Measurements from ENCODE around the gene EPSTI1. TPM values are rescaled to one million over a fixed set of nuclear protein-coding genes. Genes with fewer than 3 reads are reported as not detected.

The EPSTI1 gene
- total and polyA plus RNA-seq, 2 donors = 27.2 to 66.8 TPM

GRCh38 chr13:42984691-42985090 is 7.3 kb downstream of the EPSTI1 start:
- WGBS = 94% methylated on average over 1 of the region's 1 CpG

GRCh38 chr13:42984026-42984425 is 8.0 kb downstream of the EPSTI1 start:
- Histone ChIP-seq H3K27ac (ENCODE audit: low read depth in 1 of 2, low read length in 1 of 2) (no peak overlapping the region), H3K36me3 (ENCODE audit: control insufficient read depth in 2 of 2, insufficient read depth in 2 of 2, low read length in 1 of 2) (peaks cover 3 to 6% of the 10 kb centered on the region in 2 donors), H3K27me3 (ENCODE audit: control insufficient read depth in 2 of 2, insufficient read depth in 1 of 2, low read length in 1 of 2) (no peaks in the 10 kb centered on the region), H3K4me3 (ENCODE audit: low read length in 2 of 2) (no peak overlapping the region), H3K9me3 (ENCODE audit: control insufficient read depth in 2 of 2, insufficient read depth in 1 of 2, low read length in 1 of 2) (no peaks in the 10 kb centered on the region), H3K4me1 (ENCODE audit: control insufficient read depth in 2 of 2, insufficient read depth in 2 of 2, low read length in 2 of 2) (no peaks in the 10 kb centered on the region)
- DNase-seq (ENCODE audit: low read depth in 6 of 9, low spot score in 9 of 9) = no peak

More at GRCh38 chr13:42984691-42985090, 7.3 kb downstream of the EPSTI1 start:
- Histone ChIP-seq H3K27me3 (ENCODE audit: control insufficient read depth in 2 of 2, insufficient read depth in 1 of 2, low read length in 1 of 2) (no peaks in the 10 kb centered on the region), H3K4me3 (ENCODE audit: low read length in 2 of 2) (no peak overlapping the region), H3K36me3 (ENCODE audit: control insufficient read depth in 2 of 2, insufficient read depth in 2 of 2, low read length in 1 of 2) (peaks cover 3 to 6% of the 10 kb centered on the region in 2 donors), H3K27ac (ENCODE audit: low read depth in 1 of 2, low read length in 1 of 2) (no peak overlapping the region), H3K4me1 (ENCODE audit: control insufficient read depth in 2 of 2, insufficient read depth in 2 of 2, low read length in 2 of 2) (peaks cover 0 to 2% of the 10 kb centered on the region in 2 donors), H3K9me3 (ENCODE audit: control insufficient read depth in 2 of 2, insufficient read depth in 1 of 2, low read length in 1 of 2) (no peaks in the 10 kb centered on the region)
- DNase-seq (ENCODE audit: low read depth in 6 of 9, low spot score in 9 of 9) = no peak

GRCh38 chr13:42981853-42982252 is 10.2 kb downstream of the EPSTI1 start:
- Histone ChIP-seq H3K27ac (ENCODE audit: low read depth in 1 of 2, low read length in 1 of 2) (peak overlapping the region in 1 of 2 donors; percentile 38), H3K4me3 (ENCODE audit: low read length in 2 of 2) (no peak overlapping the region), H3K9me3 (ENCODE audit: control insufficient read depth in 2 of 2, insufficient read depth in 1 of 2, low read length in 1 of 2) (no peaks in the 10 kb centered on the region), H3K4me1 (ENCODE audit: control insufficient read depth in 2 of 2, insufficient read depth in 2 of 2, low read length in 2 of 2) (no peaks in the 10 kb centered on the region), H3K36me3 (ENCODE audit: control insufficient read depth in 2 of 2, insufficient read depth in 2 of 2, low read length in 1 of 2) (peaks cover 3 to 6% of the 10 kb centered on the region in 2 donors), H3K27me3 (ENCODE audit: control insufficient read depth in 2 of 2, insufficient read depth in 1 of 2, low read length in 1 of 2) (no peaks in the 10 kb centered on the region)
- 98% methylated on average over 1 of the region's 1 CpG for WGBS
- DNase-seq (ENCODE audit: low read depth in 6 of 9, low spot score in 9 of 9) = no peak

DNA sequence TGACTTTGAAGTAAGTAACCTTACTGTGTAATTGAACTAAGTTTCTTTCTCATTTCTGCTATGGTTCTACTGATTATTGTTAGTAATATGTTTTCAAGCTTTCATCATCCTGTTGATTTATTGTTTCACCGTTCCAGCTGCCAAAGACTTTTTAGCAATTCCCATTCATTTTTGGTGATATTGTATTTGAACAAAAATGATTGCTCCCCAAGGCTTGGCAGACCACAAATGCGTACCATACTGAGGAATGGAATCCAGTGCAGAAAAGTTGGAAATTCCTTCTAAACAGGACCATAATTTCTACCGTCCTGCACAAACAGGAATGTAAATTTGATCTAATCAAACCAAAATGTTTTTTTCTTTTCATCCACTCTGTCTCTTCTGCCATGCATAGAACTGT is 10.7 kb downstream of the EPSTI1 start:
- Histone ChIP-seq H3K9me3 (ENCODE audit: control insufficient read depth in 2 of 2, insufficient read depth in 1 of 2, low read length in 1 of 2) (no peaks in the 10 kb centered on the region), H3K27ac (ENCODE audit: low read depth in 1 of 2, low read length in 1 of 2) (no peak overlapping the region), H3K4me3 (ENCODE audit: low read length in 2 of 2) (no peak overlapping the region), H3K27me3 (ENCODE audit: control insufficient read depth in 2 of 2, insufficient read depth in 1 of 2, low read length in 1 of 2) (no peaks in the 10 kb centered on the region), H3K36me3 (ENCODE audit: control insufficient read depth in 2 of 2, insufficient read depth in 2 of 2, low read length in 1 of 2) (peaks cover 3 to 6% of the 10 kb centered on the region in 2 donors), H3K4me1 (ENCODE audit: control insufficient read depth in 2 of 2, insufficient read depth in 2 of 2, low read length in 2 of 2) (no peaks in the 10 kb centered on the region)
- 78% methylated on average over 3 of the region's 3 CpGs for WGBS
- DNase-seq (ENCODE audit: low read depth in 6 of 9, low spot score in 9 of 9) = no peak

DNA sequence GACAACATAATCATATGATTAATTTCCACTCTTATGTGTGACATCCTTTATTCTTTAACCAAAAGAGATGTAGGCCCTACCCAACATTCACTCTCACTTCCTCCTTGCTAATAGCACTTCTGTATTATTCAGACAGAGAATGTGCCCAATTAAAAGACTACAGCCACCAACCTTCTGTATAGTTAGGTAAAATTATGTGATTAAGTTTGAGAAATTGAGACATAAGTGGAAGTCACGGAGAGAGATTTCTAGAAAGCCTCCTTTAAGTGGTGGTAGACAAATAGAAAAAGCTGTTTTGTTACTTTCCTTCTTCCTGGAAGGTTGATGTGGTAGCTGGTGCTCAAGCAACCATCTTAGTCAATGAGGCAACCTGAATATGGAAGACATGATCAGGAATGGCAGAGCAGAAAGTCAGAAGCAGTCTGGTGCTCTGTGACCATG is 14.8 kb downstream of the EPSTI1 start:
- WGBS = 98% methylated on average over 1 of the region's 1 CpG
- Histone ChIP-seq H3K4me1 (ENCODE audit: control insufficient read depth in 2 of 2, insufficient read depth in 2 of 2, low read length in 2 of 2) (no peaks in the 10 kb centered on the region), H3K36me3 (ENCODE audit: control insufficient read depth in 2 of 2, insufficient read depth in 2 of 2, low read length in 1 of 2) (no peaks in the 10 kb centered on the region), H3K27ac (ENCODE audit: low read depth in 1 of 2, low read length in 1 of 2) (no peak overlapping the region), H3K27me3 (ENCODE audit: control insufficient read depth in 2 of 2, insufficient read depth in 1 of 2, low read length in 1 of 2) (no peaks in the 10 kb centered on the region), H3K4me3 (ENCODE audit: low read length in 2 of 2) (no peak overlapping the region), H3K9me3 (ENCODE audit: control insufficient read depth in 2 of 2, insufficient read depth in 1 of 2, low read length in 1 of 2) (no peaks in the 10 kb centered on the region)
- DNase-seq (ENCODE audit: low read depth in 6 of 9, low spot score in 9 of 9) = no peak

DNA sequence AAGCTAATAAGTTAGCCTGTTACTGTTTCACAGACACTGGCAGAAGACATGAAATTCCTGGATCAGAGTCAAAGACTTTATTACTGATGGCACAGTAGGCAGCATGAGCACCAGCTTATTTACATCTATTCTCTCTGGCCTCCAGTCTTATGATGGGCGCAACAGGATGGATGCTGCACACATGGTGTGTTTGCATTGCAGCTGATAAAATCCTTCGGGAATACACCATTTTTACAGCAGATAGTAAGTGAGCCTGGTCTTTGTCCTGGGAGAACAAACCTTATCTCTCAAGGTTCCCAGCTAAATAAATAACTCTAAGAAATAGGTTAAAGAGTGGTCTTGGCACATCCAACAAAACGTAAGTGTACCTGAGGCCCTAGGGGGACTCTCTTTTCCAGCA is 16.0 kb downstream of the EPSTI1 start:
- 97% methylated on average over 3 of the region's 3 CpGs for WGBS

GRCh38 chr13:42973581-42973980 is 18.5 kb downstream of the EPSTI1 start:
- Histone ChIP-seq H3K9me3 (ENCODE audit: control insufficient read depth in 2 of 2, insufficient read depth in 1 of 2, low read length in 1 of 2) (no peaks in the 10 kb centered on the region), H3K36me3 (ENCODE audit: control insufficient read depth in 2 of 2, insufficient read depth in 2 of 2, low read length in 1 of 2) (peaks cover 0 to 19% of the 10 kb centered on the region in 2 donors), H3K4me1 (ENCODE audit: control insufficient read depth in 2 of 2, insufficient read depth in 2 of 2, low read length in 2 of 2) (peaks cover 0 to 6% of the 10 kb centered on the region in 2 donors), H3K27me3 (ENCODE audit: control insufficient read depth in 2 of 2, insufficient read depth in 1 of 2, low read length in 1 of 2) (no peaks in the 10 kb centered on the region), H3K27ac (ENCODE audit: low read depth in 1 of 2, low read length in 1 of 2) (no peak overlapping the region), H3K4me3 (ENCODE audit: low read length in 2 of 2) (no peak overlapping the region)
- 98% methylated on average over 3 of the region's 3 CpGs for WGBS
- DNase-seq (ENCODE audit: low read depth in 6 of 9, low spot score in 9 of 9) = no peak

More for the DNA sequence above, 16.0 kb downstream of the EPSTI1 start:
- Histone ChIP-seq H3K4me3 (ENCODE audit: low read length in 2 of 2) (no peak overlapping the region), H3K4me1 (ENCODE audit: control insufficient read depth in 2 of 2, insufficient read depth in 2 of 2, low read length in 2 of 2) (no peaks in the 10 kb centered on the region), H3K27me3 (ENCODE audit: control insufficient read depth in 2 of 2, insufficient read depth in 1 of 2, low read length in 1 of 2) (no peaks in the 10 kb centered on the region), H3K27ac (ENCODE audit: low read depth in 1 of 2, low read length in 1 of 2) (no peak overlapping the region), H3K9me3 (ENCODE audit: control insufficient read depth in 2 of 2, insufficient read depth in 1 of 2, low read length in 1 of 2) (no peaks in the 10 kb centered on the region), H3K36me3 (ENCODE audit: control insufficient read depth in 2 of 2, insufficient read depth in 2 of 2, low read length in 1 of 2) (peaks cover 0 to 7% of the 10 kb centered on the region in 2 donors)
- no peak for DNase-seq (ENCODE audit: low read depth in 6 of 9, low spot score in 9 of 9)

DNA sequence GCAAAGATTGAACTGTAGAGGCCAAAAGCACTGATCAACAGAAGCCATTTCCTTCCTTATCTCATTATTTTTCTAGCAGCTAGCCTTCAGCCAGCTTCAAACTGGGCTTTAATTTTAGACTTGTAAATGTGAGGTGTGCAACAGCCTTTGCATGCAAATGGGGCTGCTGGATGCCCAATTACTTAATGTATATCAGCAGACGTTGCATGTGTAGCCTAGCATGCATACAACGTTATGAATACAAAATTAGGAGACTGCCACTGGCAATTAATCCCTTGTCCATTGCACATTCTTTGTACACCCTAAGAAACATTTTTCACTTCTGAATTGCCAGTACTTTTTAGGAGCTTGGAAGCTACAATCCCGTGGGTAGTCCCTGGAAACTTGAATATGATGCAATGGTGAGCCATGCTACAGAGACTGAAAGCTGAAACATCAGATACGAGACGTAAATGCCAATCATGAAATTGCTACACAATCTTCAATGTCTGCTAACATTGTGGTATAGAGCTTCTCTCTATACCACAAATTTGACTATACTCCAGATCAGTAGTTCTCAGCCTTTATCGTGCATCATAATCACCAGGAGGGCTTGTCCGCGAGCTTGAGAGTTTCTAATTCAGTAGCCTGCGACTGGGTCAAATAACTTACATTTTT is 20.2 kb downstream of the EPSTI1 start:
- no peak overlapping the region for H3K27ac ChIP-seq (ENCODE audit: low read depth in 1 of 2, low read length in 1 of 2)
- H3K27me3 ChIP-seq (ENCODE audit: control insufficient read depth in 2 of 2, insufficient read depth in 1 of 2, low read length in 1 of 2) = no peaks in the 10 kb centered on the region
- H3K4me3 ChIP-seq (ENCODE audit: low read length in 2 of 2) = no peak overlapping the region
- DNase-seq (ENCODE audit: low read depth in 6 of 9, low spot score in 9 of 9) = no peak
- H3K9me3 ChIP-seq (ENCODE audit: control insufficient read depth in 2 of 2, insufficient read depth in 1 of 2, low read length in 1 of 2) = no peaks in the 10 kb centered on the region
- H3K4me1 ChIP-seq (ENCODE audit: control insufficient read depth in 2 of 2, insufficient read depth in 2 of 2, low read length in 2 of 2) = peaks cover 0 to 6% of the 10 kb centered on the region in 2 donors
- peaks cover 3 to 31% of the 10 kb centered on the region in 2 donors for H3K36me3 ChIP-seq (ENCODE audit: control insufficient read depth in 2 of 2, insufficient read depth in 2 of 2, low read length in 1 of 2)
- WGBS = 96% methylated on average over 9 of the region's 9 CpGs

DNA sequence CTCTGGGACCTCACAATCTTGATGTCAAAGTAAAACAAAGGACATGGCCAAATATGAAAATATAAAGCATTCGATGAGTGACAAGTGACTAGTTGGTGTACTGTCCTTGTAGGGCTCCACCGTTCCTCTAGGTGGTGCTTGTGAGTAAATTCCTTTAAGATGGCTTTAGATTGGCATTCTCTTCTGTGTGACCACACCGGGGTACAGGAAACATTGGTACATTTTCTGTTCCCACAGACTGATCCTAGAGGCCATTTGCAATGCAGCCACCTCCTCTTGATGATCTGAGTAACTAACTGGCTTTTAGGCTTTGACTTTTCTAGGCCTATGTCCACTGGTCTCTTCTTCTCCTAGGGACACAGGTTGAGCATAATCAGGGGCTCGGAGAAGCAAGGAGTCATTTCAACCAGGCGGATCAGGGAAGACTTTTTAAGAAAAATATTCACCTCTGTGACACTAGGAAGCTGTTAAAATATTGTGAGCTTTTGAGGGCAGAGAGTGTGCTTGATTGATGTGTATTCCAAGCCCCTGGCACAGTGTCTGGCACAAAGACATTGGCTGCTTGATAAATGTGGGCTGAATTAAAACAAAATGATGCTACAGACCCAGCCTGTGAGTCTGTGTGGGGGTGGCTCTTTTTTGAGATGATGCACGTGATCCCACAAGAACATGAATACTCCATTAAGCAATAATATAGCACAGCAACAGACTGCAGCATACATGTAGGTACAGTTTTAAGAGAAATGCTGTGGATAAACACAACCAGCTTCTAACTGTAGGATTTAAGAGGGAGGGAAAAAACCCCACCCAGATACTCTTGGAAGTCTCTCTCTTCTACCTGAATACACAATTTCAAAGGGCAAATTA is 21.0 kb downstream of the EPSTI1 start:
- Histone ChIP-seq H3K4me1 (ENCODE audit: control insufficient read depth in 2 of 2, insufficient read depth in 2 of 2, low read length in 2 of 2) (peaks cover 0 to 6% of the 10 kb centered on the region in 2 donors), H3K9me3 (ENCODE audit: control insufficient read depth in 2 of 2, insufficient read depth in 1 of 2, low read length in 1 of 2) (no peaks in the 10 kb centered on the region), H3K27me3 (ENCODE audit: control insufficient read depth in 2 of 2, insufficient read depth in 1 of 2, low read length in 1 of 2) (no peaks in the 10 kb centered on the region), H3K36me3 (ENCODE audit: control insufficient read depth in 2 of 2, insufficient read depth in 2 of 2, low read length in 1 of 2) (peaks cover 3 to 31% of the 10 kb centered on the region in 2 donors), H3K27ac (ENCODE audit: low read depth in 1 of 2, low read length in 1 of 2) (no peak overlapping the region), H3K4me3 (ENCODE audit: low read length in 2 of 2) (no peak overlapping the region)
- peak in 7 of 9 donors; percentile 30 to 80 (median 53) for DNase-seq (ENCODE audit: low read depth in 6 of 9, low spot score in 9 of 9)
- WGBS = 68% methylated on average over 6 of the region's 6 CpGs

All from thymus (tissue), 11 donors.